GM13976 (cell line): ENCODE data around the gene SPTBN2.

Experiments
- DNase-seq: peaks from one replicate; pipeline ENCODE4 v3.0.0; 2012; ENCODE audit warnings: low spot score
- in situ Hi-C: fragments of 300-500 bp; cut with MboI; formaldehyde crosslinking; loops from one replicate; pipeline ENCODE4 v1.12.0; 2022; ENCODE audit warnings: low sequenced_read_pairs, mixed read lengths, inconsistent platforms; ENCODE audit not compliant: unreplicated experiment
- TF ChIP-seq, protein P1 (sequence below): IDR thresholded peaks from 2 replicates; pipeline ENCODE4 v1.5.1; 2012; ENCODE audit warnings: borderline replicate concordance, mild to moderate bottlenecking; ENCODE audit not compliant: insufficient read depth; ENCODE audit errors: extremely low read depth, missing control alignments, control extremely low read depth

The SPTBN2 gene

DNA sequence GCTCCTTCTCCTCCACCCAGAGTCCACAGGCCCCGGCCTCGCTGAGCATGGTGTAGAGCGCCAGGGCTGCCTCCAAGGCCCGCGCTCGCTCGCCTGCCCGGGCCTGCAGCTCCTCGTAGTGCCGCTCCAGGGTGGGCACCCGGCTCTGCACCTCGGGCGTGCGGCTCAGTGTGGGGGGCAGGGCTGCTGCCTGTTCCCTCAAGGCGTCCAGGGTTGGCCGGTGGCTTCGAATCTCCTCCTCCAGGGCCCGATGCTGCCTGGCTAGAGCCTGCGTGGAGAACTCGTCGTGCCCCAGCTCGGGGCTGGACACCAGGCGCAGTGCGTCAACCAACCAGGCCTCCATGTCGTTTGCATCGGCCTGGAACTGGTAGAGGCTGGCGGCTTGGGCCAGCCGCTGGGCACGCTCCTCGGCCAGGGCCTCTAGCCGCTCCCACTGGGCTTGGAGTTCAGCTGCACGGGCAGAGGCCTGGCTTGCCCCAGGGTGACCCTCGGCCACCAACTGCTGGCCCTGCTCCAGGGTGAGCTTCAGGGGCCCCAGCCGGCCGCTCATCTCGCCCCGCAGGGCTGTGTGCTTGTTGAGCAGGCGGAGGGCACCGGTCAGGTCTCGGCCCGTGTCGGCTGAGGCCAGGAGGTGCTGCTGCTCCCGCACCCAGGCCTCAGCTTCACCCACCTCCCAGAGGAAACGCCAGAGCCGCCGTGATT lies 24.2 kb downstream of the SPTBN2 start:
- in situ Hi-C loops = no loop called here
- no peak for DNase-seq
- TF ChIP-seq, protein P1, sequence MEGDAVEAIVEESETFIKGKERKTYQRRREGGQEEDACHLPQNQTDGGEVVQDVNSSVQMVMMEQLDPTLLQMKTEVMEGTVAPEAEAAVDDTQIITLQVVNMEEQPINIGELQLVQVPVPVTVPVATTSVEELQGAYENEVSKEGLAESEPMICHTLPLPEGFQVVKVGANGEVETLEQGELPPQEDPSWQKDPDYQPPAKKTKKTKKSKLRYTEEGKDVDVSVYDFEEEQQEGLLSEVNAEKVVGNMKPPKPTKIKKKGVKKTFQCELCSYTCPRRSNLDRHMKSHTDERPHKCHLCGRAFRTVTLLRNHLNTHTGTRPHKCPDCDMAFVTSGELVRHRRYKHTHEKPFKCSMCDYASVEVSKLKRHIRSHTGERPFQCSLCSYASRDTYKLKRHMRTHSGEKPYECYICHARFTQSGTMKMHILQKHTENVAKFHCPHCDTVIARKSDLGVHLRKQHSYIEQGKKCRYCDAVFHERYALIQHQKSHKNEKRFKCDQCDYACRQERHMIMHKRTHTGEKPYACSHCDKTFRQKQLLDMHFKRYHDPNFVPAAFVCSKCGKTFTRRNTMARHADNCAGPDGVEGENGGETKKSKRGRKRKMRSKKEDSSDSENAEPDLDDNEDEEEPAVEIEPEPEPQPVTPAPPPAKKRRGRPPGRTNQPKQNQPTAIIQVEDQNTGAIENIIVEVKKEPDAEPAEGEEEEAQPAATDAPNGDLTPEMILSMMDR = no peak

DNA sequence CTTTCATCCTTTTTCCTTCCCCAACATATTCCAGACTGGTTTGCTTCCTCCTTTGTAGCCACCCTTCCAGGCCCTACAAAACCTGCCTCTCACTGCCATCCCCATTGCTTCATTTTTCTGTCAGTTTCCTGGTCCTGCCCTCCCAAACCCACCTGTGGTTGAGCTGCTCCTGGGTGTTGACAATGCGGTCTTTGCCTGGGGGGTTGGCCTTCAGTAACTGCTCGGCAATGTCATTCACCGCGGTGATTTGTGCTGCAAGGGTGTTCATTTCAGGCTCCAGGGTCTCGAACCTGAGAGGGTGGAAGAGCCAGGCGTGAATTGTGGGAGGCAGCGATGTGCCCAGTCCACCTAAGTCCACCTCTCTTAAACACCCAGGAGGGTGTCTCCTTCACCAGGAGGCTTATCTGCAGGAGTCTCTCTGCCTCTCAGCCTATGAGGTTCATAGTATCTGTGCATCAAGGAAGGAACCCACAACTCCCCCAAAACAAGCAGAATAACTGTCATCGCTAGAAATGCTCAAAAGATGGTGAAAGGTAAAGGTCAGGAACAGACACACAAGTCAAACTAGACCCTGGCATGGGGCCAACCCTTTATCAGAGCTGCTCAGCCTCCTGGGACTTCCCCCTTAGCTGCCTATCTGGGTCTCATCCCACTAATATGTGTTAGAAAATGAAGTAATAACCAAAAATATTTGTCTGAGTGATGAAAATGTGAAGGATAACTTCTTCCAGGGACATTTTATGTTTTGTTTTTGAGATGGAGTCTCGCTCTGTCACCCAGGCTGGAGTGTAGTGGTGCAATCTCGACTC lies 27.4 kb downstream of the SPTBN2 start:
- no peak for DNase-seq
- in situ Hi-C loops = no loop called here
- TF ChIP-seq, protein P1 = no peak

DNA sequence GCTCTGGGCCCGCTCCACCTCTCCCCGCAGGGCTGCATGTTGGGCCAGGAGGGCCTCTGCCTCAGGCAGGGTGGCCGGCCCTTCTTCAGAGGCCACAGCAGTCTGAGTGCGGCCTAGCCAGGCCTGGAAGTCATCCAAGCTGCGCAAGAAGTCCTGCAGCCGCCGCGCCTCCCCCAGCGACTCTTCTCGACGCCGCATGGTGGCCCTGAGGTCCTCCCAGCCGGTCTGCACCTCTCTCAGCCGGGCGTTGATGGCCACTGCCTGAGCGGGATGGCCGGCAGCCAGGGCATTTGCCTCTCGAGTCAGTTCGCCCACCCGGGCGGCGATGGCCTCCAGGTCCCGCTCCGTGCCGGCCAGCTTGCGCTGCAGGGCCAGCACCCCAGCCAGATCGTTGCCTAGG lies 28.3 kb downstream of the SPTBN2 start:
- DNase-seq = no peak
- TF ChIP-seq, protein P1 = no peak
- in situ Hi-C loops = no loop called here

DNA sequence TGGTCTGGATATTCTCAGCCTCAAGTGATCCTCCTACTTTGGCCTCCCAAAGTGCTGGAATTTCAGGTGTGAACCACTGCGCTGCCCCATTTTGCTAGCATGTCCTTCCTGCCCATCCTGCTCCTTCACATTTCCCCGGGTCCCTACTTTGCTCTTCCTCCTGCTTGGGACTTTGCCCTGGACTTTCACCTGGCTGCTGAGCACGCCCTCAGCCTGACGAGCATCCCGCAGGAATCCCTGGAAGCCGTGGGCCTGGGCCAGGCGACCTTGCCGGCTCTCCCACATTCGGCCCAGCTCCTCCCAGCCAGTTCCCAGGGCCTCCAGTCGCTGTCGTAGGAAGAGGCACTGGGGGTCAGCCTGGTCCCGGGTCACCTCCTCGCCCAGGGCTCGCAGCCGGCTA lies 28.7 kb downstream of the SPTBN2 start:
- in situ Hi-C loops = no loop called here

DNA sequence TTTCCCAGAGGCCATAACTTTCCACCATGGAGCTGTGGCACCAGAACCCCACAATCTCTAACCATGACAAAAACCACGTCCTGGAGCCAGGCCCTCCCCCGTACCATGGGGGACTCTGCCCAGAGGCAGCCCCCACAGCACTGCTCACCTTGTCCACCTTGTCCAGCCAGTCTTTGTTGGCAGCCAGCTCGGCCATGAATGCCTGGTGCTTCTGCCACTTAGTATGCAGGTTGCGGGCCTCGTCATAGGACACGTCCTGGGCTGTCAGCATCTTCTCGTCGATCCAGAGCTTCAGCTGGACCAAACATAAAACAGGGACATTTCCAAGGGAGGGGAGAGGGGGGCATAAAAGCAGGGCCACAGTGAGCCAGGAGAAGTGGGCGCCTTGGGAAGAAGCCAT lies 30.5 kb downstream of the SPTBN2 start:
- TF ChIP-seq, protein P1 = no peak
- in situ Hi-C loops = no loop called here
- no peak for DNase-seq

More for the DNA sequence above, 28.7 kb downstream of the SPTBN2 start:
- DNase-seq = no peak
- TF ChIP-seq, protein P1 = no peak

DNA sequence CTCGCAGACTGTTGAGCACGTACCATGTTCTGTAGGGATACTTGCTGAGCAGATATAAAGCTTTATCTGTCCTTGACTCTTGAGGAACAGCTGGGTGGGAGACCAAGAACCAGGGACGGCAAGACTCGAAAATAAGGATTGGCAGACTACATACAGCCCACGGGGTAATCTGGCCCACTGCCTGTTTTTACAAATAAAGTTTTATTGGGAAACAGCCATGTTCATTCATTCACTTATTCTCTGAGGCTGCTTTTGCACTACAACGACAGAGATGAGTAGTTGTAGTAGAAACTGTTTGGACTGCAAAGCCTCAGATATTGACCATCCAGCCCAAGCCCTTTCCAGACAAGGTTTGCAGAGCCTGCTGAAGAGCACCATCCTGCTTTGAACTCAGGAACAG lies 31.0 kb downstream of the SPTBN2 start:
- TF ChIP-seq, protein P1 = no peak
- in situ Hi-C loops = no loop called here
- DNase-seq = no peak
